ENCODE measurements around the gene STARD3. TPM values are rescaled to one million over a fixed set of nuclear protein-coding genes. Genes with fewer than 3 reads are reported as not detected.

STARD3 gene
- total RNA-seq, 2 donors from 2014 or later = 32.8 to 35.4 TPM

DNA sequence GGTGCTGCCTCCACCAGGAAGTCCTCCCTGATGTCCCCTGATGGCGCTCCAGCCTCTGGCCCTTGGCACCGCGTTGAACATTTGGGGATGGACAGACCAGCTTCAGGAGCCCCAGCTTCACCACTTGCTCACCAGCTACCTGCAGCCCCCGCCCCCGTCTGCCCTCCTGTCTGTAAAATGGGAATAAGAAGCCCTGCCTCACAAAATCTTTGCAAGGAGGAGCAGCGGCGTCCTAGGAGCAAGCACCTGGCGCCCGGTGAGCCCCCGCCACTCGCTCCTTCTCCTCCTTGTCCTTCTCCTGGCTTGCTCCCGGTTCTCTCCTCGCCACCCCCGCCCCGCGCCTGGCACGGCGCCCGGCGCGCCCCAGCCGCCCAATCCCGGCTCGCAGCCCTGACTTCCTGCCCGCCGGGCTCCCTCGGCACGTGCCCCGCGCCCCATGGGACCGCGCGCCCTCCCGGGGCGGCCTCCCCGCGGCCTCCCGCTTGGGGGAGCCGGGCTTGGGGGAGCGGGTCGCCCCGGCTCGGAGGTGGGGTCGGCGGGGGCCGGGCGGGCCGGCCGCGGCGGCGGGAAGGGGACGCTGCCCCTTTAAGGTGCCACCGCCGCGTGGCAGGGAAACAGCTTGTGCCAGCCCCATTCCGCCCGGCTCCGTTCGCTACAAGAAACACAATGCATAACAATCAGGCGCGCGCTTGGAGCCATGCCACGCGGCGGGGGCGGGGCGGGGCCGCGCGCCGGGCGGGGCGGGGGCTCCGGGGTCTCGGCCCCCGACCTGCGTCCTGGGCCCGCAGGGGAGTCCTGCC lies 19.3 kb upstream of the STARD3 start:
- intact Hi-C loops (cut with DNase I) = no loop called here
- peak; percentile 87 for DNase-seq (ENCODE audit: low spot score)

DNA sequence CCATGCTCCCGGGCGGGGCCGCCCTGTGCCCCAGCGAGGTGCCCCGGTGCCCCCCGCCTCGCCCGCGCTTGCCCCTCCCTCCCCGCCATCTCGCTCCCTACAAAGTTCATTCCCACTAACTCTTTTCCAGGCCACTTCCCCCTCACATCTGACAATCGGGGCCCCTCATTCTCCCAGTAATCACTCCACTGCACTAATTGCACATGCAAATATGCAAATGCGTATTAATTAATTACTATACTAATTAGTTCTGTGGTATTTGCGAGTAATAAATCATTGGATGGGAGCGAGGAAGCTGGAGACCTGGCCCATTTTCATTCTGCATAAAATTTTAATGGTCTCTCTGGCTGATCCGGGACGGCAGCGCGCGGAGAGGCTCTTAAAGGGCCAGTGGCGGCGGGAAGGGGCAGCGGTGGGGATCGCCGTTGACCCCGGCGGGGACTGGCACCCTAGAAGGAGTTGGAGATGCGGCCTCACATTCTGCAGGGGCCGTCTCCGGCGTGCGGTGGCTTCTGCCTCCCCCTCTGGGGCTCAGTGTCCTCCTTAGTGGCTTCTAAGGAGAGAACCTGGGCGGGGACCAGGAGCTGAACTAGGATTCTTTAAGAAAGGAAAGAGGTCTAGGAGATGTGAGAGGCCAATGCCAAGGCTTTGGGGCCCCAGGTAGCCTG lies 18.6 kb upstream of the STARD3 start:
- intact Hi-C loops (cut with DNase I) = no loop called here
- DNase-seq (ENCODE audit: low spot score) = no peak

DNA sequence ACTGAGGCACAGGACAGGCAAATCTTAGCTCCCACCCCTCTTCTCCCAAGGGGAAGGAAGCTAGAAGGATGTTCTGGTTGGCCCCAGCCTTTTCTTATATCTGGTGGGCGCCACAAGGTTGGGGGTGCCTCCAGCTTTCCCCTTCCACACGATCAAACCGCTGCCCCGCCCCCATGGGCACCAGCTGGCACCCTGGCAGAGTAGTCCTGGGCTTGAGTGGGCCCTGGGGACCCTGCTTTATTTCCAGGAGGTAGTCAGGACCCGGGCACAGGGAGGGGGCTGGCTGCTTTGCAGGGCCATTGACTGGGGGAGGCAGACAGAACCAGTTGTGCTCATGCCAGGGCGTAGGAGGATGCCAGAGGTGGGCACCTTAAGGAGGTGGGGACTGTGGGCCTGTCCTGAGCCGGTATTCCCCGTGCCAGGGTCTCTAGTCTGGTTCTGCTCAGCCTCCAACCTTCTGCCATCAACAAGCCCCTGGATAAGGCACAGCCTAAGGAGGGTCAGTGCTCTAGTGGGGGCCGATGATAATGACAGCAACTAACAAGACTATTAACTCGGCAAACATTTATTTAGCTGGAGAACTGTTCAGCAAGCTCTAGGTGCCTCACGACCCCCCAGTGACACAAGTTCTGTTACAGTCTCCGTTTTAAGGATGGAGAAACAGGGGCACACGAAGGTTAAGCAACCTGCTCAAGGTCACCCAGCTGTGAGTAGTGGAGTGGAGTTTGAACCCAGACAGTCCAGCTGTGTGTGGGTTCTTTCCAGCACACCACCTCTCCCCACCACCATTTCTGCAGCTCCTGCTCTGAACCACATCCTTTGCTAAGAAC lies 17.8 kb upstream of the STARD3 start:
- DNase-seq (ENCODE audit: low spot score) = no peak
- intact Hi-C loops (cut with DNase I) = no loop called here

DNA sequence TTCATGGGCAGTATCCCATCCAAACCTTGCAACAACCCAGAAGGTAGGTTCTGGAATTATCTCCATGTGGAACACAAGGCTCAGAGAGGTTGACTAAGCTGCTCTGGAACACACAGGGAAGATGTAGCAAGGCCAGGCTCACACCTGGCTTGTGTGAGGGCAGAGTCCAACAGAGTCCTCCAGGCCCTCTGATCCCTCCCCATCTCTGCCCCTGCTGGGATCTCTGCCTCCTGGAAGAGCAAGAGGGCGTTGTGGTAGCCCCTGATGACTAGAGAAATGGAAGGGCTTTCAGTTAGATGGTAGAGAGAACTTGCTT lies 17.2 kb upstream of the STARD3 start:
- intact Hi-C loops (cut with DNase I) = loop anchor here in 1 of 2 donors (5.0 kb wide), 2 partner anchors 72 to 133 kb away; no protein-coding TSS in a partner anchor
- DNase-seq (ENCODE audit: low spot score) = no peak

DNA sequence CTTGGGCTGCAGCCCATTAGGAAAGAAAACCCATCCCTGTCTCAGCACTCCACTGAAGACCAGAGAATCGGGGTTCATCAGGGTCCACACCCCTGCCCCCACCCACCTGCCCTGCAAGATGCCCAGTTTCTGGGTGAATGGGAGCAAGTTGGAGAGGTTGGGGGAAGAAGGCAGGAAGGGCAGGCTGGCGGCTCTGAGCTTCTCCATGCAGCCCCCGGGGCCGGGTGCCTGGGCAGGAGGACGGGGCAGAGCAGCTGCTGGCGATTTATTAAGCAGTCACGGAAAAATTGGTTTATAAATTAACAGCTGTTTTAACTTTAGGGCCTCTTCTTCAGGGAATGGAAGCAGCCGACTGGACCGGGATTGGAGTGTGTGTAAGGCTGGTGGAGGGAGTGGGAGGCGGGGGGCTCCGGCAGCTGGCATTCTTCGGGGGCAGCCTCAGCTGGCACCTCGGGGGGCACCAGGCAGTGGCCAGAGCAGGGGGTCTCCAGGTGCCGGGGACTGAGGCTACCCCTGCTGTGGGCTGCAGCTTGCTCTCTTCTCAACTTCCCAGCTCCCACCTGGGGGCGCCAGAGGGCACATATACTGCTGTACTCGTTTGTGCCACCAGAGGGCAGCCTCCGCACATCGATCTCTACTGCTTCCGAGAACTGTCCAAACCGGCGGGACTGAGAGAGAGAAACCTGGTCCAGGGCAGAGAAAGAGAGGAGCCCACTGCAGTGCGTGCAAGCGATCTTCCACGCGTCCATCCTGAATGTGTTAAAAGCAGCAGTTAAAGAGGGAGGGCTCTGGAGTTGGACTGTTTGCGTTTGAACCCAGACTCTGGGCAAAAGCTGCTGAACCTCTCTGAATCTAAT lies 15.2 kb upstream of the STARD3 start:
- intact Hi-C loops (cut with DNase I) = loop anchor here in 1 of 2 donors (1.0 to 5.0 kb wide), 3 partner anchors 25 to 131 kb away; no protein-coding TSS in a partner anchor
- DNase-seq (ENCODE audit: low spot score) = peak; percentile 96

DNA sequence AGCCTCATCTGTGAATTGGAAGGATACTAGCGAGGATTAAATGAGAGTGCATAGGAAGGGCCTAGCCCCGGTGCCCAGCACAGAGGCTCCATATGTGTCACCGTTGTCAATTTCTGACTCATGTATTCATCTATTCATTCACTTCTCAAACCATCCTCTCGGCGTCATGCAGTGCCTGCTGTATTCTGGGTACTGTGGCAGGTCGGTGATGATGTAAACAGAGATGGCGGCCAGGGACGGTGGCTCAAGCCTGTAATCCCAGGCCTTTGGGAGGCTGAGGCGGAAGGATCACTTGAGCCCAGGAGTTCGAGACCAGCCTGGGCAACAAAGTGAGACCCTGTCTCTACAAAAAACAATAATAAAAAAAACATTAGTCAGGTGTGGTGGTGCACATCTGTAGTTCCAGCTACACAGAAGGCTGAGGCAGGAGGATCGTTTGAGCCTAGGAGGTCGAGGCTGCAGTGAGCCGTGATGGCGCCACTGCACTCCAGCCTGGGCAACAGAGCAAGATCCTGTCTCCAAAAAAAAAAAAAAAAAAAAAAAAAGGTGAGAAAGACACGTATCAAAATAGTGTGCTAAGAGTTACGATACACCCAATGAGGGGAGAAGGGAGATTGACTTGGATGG lies 14.5 kb upstream of the STARD3 start:
- intact Hi-C loops (cut with DNase I) = loop anchor here in 1 of 2 donors (1.0 to 5.0 kb wide), 3 partner anchors 24 to 130 kb away; no protein-coding TSS in a partner anchor
- no peak for DNase-seq (ENCODE audit: low spot score)

DNA sequence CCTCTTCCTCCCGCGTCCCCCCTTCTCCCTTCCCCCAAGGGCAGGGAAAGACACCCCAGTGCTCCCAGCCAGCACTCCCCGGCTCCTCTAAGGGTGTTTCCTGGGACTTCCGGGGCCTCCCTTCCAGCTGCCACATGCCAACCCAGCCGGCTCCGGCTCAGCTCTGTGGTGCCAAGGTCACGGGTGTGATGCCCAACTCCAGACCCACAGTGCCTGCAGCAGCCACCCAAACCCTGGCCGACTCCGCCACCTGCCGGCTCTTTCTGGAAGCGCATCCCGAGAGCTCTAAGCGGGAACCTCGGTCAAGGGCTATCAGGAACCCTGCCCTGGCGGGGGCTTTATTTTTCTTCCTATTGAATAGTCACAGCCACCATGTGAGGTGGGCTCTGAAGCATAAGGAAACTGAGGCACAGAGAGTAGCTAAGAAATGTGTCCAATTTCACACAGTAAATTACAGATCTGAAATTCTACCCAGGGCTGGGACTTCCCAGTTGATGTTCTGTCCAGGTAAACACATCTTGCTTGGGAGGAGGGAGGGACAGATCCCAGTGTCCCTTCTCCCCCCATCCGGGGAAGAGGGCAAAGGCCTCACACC lies 13.5 kb upstream of the STARD3 start:
- intact Hi-C loops (cut with DNase I) = loop anchor here in 1 of 2 donors (5.0 kb wide), 2 partner anchors 76 to 129 kb away; no protein-coding TSS in a partner anchor

DNA sequence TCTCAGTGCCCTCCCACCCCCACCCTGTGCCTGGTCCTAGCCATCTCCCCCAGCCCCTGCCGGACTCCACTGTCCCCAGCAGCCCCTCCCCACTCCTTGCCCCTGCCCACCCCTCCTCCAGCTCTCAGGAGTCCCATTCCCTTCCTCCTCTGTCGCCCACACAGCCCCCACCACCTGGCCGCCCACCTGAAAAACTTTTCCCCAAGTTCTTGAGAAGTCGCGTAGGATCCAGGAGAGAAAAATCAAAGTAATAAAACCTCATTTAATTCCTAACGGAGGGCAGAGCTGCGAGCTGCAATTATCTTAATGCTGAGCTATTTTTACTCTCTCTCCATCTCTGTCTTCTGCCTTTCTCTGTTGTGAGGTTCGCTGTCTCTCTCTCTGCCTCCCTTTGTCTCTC lies 12.6 kb upstream of the STARD3 start:
- no peak for DNase-seq (ENCODE audit: low spot score)
- intact Hi-C loops (cut with DNase I) = loop anchor here in 1 of 2 donors (5.0 kb wide), 2 partner anchors 77 to 128 kb away; no protein-coding TSS in a partner anchor

More for the DNA sequence above, 13.5 kb upstream of the STARD3 start:
- DNase-seq (ENCODE audit: low spot score) = peak; percentile 96

DNA sequence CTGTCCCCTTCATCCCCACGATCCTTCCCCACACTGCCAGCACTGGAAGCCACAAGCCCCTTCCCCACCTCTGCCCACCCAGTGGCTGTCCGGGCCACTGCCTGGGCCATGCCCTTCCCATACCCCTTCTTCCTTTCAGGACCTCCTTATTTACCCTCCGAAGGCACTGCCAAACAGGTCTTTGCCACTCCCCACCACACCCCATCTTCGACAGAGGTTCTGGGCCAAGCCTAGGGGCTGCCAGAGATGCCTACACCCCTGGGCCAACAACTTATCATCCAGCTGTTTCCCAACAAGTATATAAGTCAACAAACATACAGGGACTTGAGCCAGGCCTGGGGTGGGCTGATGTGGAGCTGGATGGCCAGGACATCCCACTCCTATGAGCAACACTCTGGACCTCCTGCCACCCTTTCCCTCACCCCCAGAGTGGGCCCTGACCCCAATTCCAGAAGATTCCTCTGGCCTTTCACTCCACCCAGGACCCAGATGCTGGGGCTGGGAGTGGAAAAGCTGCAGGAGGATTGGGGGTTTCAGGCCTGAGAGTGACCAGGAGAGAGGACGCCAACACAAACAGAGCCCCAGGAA lies 11.7 kb upstream of the STARD3 start:
- no peak for DNase-seq (ENCODE audit: low spot score)
- intact Hi-C loops (cut with DNase I) = loop anchor here in 1 of 2 donors (5.0 kb wide), 1 partner anchor 73 kb away; no protein-coding TSS in a partner anchor

DNA sequence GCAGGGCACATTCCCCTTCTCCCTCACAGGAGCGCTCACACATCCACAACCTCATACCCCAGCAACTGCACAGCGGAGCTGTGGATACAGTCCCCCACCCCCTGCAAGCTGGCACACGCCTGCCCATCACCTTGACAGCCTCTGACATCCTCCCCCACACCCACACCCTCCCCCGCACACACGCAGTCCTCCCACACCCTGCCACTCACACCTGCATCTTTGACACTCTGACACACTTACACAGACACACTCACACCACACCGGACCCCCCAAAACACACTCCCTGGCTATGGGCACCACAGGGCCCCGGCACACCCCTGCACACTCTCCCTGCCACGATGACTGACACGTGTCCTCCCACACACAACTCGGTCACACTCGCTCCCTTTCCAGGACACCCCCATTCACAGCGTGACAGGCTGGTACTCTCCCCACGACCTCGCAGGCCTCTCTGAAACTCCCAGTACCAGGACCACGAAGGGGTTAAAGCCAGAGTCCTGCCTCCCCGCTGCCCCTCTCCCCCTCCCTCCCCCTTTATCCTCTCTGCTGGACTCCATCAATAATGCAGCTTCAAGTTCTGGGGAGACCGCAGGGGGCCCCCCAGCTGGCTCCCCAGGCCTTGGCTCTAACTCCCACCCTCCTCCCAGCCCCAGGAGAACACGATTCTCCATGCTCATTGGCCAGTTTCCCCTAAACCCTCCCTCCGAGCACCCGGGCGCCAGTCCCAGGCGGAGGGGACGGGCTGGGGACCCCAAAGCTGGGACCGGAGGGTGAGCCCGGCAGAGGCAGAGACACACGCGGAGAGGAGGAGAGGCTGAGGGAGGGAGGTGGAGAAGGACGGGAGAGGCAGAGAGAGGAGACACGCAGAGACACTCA lies 10.5 kb upstream of the STARD3 start, which contains the start of gene PPP1R1B:
Gene PPP1R1B, plus strand, starts transcription at position 782 of the 876 bp plus-strand sequence. CDS start 441 bp downstream, outside the sequence.
- DNase-seq (ENCODE audit: low spot score) = no peak
- intact Hi-C loops (cut with DNase I) = loop anchor here in 1 of 2 donors (5.0 kb wide), 1 partner anchor 74 kb away; no protein-coding TSS in a partner anchor

DNA sequence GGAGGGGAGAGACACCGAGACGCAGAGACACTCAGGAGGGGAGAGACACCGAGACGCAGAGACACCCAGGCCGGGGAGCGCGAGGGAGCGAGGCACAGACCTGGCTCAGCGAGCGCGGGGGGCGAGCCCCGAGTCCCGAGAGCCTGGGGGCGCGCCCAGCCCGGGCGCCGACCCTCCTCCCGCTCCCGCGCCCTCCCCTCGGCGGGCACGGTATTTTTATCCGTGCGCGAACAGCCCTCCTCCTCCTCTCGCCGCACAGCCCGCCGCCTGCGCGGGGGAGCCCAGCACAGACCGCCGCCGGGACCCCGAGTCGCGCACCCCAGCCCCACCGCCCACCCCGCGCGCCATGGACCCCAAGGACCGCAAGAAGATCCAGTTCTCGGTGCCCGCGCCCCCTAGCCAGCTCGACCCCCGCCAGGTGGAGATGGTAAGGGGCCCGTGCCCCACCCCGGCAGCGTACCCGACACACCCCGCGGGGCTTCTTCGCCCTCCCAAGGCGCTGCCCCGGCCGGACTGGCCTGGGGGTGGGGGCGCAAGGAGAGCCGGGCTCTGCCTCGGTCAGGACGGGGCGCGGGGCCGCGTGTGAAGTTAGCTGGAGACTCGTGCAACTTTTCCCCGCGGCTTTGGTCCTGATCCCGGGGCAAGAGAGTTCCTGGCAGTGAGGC lies 9.8 kb upstream of the STARD3 start:
- no peak for DNase-seq (ENCODE audit: low spot score)
- intact Hi-C loops (cut with DNase I) = loop anchor here in 1 of 2 donors (5.0 kb wide), 1 partner anchor 75 kb away; no protein-coding TSS in a partner anchor

DNA sequence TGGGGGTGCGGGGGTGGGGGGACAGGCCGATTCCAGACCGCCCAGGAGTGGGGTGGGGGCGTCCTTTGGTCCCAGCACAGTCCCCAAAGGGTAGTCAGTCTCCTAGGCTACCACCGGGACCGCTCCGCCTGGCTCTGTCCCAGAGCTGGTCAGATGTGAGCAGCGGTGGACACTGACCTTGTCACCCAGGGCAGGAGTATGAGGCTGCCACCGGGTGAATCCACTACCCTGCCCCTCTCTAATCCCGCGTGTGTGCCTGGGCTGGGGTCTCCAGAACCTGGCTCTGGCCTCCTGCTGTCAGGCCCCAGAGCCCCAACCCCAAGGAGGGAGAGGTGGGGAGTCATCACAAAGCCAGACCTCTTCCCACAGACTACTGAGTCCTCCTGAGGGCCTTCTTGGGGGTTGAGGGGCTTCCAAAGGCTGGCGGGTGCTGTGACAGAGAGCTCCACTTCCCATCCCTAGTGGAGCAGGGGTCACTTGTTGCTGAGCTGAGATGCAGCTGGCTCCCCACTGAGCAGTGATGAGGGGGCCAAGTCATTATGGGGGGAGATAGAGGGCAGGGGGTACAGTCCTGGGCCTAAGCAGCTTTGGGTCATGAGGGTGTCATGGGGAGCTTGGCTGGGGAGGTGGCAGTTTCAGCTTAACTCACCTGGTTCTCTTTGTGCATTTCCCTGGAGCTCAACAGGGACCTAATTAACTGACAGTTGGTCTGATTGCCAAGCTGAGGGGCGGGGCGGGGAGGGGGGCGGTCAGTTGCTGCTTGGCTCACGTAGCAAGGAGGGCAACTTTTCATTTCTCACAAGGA lies 9.0 kb upstream of the STARD3 start:
- DNase-seq (ENCODE audit: low spot score) = no peak
- intact Hi-C loops (cut with DNase I) = loop anchor here in 1 of 2 donors (5.0 kb wide), 1 partner anchor 76 kb away; no protein-coding TSS in a partner anchor

DNA sequence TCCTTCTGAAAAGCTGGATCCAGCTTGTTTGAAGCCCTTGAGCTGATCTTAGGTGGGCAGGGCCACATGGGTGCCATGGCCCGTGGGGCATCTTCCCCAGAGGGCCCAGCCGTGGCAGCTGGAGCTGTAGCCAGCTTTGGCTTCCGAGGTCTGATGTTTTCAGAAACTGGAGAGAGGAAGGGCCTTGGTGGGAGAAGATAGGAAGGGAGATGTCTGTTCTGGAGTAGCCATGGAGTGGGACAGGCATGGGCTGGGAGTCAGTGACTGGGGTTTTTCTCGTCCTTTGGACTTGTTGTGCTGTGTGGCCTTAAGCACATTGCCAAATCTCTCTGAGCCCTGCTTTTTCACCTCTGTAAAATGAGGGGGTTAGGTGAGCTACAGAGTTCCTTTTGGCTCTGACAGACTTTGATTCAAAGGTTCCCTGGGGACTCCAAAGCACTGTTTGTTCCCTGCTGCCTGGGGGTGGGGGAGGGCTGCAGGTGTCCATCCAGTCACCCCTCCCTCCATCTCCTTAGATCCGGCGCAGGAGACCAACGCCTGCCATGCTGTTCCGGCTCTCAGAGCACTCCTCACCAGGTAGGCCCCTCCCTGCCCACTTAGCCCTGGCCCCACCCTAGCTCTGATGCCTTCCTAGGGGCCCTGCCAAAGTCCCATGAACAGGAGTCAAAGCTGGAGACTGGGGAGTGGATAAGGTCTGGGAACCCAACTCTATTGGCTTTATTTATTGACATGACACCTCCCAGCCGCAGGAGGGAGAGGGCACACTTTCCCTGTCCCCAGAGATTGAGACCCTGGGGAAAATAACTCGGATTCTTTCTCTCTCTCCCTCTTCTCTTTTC lies 8.1 kb upstream of the STARD3 start:
- intact Hi-C loops (cut with DNase I) = loop anchor here in 1 of 2 donors (5.0 kb wide), 1 partner anchor 77 kb away; no protein-coding TSS in a partner anchor
- no peak for DNase-seq (ENCODE audit: low spot score)

DNA sequence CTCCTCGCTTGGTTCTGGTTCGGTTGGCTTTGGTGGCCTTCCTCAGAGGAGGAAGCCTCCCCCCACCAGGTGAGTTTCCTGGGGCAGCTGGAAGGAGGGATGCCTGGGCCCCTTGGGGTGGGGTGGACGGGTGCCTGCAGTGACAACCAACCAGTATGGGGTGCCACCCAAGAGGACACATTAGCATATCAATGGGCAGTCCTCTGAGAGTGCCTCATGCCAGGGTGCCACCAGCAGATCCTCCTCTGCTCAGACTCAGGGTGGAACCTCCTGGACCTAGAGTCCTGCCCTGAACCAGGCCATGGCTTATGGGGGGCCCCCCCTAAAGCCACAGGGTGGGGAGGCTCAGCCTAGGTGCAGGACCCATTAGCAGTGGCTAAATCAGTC lies 7.5 kb upstream of the STARD3 start:
- no peak for DNase-seq (ENCODE audit: low spot score)
- intact Hi-C loops (cut with DNase I) = loop anchor here in 1 of 2 donors (5.0 kb wide), 1 partner anchor 77 kb away; no protein-coding TSS in a partner anchor

Measured in posterior vena cava (tissue), 2 donors.